GM13977 (cell line): ENCODE data around the gene MAGEA11.
"Not testable (repeated sequence)": the region's sequence is repeated elsewhere in the genome, so short reads cannot be mapped to it uniquely, and the experiment has no call there.

Experiments
- DNase-seq: peaks from one replicate; pipeline ENCODE4 v3.0.0; 2012; ENCODE audit warnings: low spot score
- CTCF ChIP-seq: IDR thresholded peaks from 2 replicates; pipeline ENCODE4 v1.5.1; 2012; ENCODE audit warnings: mild to moderate bottlenecking, control low read depth; ENCODE audit not compliant: insufficient read depth; ENCODE audit errors: extremely low read depth, missing control alignments
- in situ Hi-C: fragments of 300-500 bp; cut with MboI; formaldehyde crosslinking; loops from one replicate; pipeline ENCODE4 v1.12.0; 2022; ENCODE audit warnings: low sequenced_read_pairs, low pct_unique_long_range_greater_than_20kb, mixed read lengths, inconsistent platforms; ENCODE audit not compliant: unreplicated experiment

MAGEA11 gene

DNA sequence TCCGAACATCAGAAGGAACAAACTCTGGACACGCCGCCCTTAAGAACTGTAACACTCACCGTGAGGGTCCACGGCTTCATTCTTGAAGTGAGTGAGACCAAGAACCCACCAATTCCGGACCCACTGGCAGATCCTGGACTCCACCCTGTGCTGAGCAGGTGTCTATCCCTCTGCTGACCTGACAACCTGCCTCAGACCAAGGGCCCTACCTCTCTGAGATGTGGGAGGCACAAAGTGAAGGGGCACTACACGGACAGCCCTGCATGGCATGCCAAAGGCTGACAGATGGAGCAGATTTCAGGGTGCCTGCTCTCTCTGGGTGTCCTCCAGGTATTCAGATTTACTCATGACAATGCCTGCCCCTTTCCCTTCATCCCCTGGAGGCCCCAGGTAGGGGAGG lies 48.0 kb downstream of the MAGEA11 start:
- TF ChIP-seq CTCF: no peak

GRCh38 chrX:149760965-149761364 lies 49.1 kb downstream of the MAGEA11 start:
- in situ Hi-C loops: no loop called here
- TF ChIP-seq CTCF: no peak
- DNase-seq: no peak

More for the DNA sequence above, 48.0 kb downstream of the MAGEA11 start:
- no peak for DNase-seq
- in situ Hi-C loops: no loop called here

- DNase-seq, in situ Hi-C loops: not testable (repeated sequence)
These were observed 50.2 kb downstream of the MAGEA11 start for GRCh38 chrX:149761858-149762674.

GRCh38 chrX:149762696-149763614 lies 51.1 kb downstream of the MAGEA11 start:
- in situ Hi-C loops: no loop called here
- no peak for TF ChIP-seq CTCF
- DNase-seq: no peak
